H1 (cell line): ENCODE measurements around the gene C5orf46.

Source experiments
- BRCA1 ChIP-seq: IDR thresholded peaks from 2 replicates; pipeline ENCODE4 v1.6.1; 2012; ENCODE audit warnings: low read depth, low read length, improper control_type of control experiment
- CEBPB ChIP-seq: IDR thresholded peaks from 2 replicates; pipeline ENCODE4 v1.6.1; 2012; ENCODE audit warnings: low read depth, low read length
- CTCF ChIP-seq, 3 experiments: IDR thresholded peaks; 1 replicate in 2 of 3; 2 replicates in 1 of 3; pipeline versions ENCODE4 v1.5.1 to v1.6.1; 2011; ENCODE audit warnings: low read length in 3 of 3, mild to moderate bottlenecking in 3 of 3, inconsistent platforms in 2 of 3, low read depth in 1 of 3, moderate library complexity in 1 of 3; ENCODE audit not compliant: insufficient read depth in 1 of 3; ENCODE audit errors: control extremely low read depth in 1 of 3
- RFX5 ChIP-seq: IDR thresholded peaks from 2 replicates; pipeline ENCODE4 v1.6.1; 2011; ENCODE audit warnings: low read depth, low read length, improper control_type of control experiment, borderline replicate concordance
- RNF2 ChIP-seq: fragments of 200-900, 300-1000 bp; sonication (generic); IDR thresholded peaks from 2 replicates; pipeline ENCODE4 v1.7.1; 2016; ENCODE audit warnings: borderline replicate concordance, low read depth, mild to moderate bottlenecking, antibody characterized with exemption, low read length; ENCODE audit not compliant: poor library complexity, severe bottlenecking; ENCODE audit errors: missing control alignments
- TBP ChIP-seq: IDR thresholded peaks from 2 replicates; pipeline ENCODE4 v1.6.1; 2011; ENCODE audit warnings: low read depth, low read length, improper control_type of control experiment
- TCF12 ChIP-seq: IDR thresholded peaks from 2 replicates; pipeline ENCODE4 v1.6.1; 2011; ENCODE audit warnings: low read depth, mild to moderate bottlenecking, low read length

- TF ChIP-seq TBP (no peak), CEBPB (no peak), CTCF (IDR thresholded peaks at IDR 0.05; ENCODE audit: control extremely low read depth in 1 of 3, insufficient read depth in 1 of 3, low read depth in 1 of 3, low read length in 3 of 3) (no peak), RNF2 (no peak), RFX5 (no peak), TCF12 (no peak), BRCA1 (no peak)
Observed at GRCh38 chr5:147845618-147846017, 60.7 kb downstream of the C5orf46 start.
